GM19238 (cell line): ENCODE data around the gene KLK7.
"Not testable (repeated sequence)": the region's sequence is repeated elsewhere in the genome, so short reads cannot be mapped to it uniquely, and the experiment has no call there.

Source experiments
- DNase-seq: peaks from one replicate; pipeline ENCODE4 v3.0.0; 2011; ENCODE audit warnings: low spot score; ENCODE audit not compliant: insufficient read length

KLK7 gene

DNA sequence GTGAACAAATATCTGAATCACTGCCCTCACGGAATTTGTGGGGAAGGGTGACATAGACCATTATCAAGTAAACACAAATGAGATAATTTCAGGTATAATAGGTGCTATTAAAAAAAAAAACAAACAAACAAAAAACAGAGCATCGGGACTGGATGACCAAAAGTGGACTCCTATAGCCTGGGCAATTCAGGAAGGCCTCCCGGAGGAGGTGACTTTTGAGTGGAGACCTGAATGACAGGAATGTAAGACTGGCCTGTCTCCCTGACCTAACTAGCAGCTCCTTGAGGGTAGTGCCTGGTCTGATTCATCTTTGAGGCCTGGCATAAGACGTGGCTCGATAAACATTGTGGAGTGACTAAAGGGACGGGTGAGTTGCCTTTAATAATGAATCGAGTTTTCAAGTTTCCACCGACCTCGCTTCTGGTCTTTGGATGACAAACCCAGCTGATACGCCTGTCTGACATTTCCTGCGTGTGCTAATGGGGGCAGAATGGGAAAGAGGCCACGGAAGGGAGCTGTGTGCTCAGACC is 29.0 kb upstream of the KLK7 start:
- no peak for DNase-seq

DNA sequence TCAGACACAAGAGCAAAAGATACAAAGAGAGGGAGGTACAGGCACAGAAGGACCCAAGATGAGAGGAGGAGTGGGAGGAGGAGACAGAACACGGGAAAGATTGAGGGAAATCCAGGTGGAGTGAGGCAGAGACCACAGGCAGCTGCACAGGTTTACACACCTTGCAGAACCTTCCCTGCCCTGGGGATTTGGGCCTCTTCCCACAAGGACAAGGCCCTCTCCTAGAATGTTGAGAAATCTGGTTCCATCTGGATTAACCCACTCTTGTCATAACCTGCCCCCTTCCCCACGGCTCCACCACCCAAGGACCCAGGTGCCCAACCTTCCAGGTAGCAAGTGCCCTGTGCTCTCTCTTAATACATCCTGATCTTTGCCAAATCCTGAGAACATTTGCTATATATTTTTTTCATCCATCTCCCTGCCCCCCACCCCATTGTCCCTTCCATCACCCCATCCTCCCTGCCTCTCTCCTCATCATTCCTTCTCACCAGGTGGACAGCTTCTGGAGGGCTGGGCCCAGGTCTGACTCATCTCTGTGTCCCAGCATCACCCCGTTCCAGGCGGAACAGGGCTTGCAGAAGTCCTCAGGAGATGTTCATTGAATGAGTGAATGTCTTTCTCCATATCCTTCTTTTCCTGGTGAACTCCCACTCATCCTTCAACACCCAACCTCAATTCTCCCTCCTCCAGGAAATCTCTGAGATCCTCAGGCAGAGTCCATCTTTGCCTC is 26.5 kb upstream of the KLK7 start:
- DNase-seq, result no peak

DNA sequence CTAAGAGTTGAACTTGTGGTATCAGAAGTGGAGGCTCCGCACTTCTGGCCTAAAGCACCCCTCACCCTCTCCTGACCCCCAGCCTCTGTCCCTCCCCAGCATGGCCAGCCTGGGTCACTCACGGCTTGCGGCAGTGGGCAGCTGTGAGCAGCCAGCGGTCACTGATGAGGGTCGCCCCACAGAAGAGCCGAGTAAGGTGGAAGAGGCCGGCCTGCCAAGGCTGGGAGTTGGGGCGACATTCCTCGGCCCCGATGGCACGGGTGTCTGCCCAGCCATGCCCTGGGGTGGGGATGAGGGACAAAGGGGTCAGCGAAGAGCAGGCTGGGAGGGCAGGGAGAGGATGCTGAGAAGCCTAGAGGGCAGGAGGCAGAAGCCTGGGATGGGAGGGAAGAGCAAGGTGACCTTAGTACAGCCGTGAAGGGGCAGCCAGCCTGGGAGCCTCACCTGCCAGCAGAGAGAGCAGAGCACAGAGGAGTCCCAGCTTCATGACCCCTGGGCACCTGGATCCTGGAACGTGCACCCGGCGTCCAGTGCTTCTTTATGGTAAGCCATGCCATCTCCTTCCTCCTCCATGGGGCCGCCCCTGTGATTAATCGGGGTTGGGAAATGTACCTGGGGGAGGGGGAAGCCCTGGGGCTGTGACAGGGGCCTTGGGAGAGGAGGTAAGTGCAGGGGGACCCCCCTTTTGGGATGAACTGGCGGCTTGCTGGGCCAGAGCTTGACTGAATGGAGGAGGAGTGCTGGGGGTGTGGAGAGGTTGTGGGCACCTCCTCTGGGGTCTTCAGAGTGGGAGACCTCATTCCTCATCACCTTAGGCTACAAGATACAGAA is 25.6 kb upstream of the KLK7 start:
- no peak for DNase-seq

DNA sequence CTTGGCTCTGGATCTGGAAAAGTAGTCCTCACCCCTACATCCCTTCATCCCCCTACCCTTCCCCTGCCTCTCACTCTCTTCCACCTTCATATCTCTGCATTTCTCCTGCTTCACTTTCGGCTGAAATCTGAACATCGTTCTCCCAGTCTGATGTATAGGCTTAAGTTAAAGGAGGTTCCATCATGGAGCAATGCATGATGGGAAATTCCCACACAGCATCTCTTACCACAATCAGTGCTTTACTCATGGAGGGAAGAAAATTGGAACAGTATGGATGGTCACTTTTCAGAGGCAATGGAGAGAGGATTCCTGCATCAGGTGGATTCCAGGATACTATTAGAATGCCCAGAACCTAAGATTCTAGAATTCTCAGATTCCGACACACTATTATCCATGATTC is 23.8 kb upstream of the KLK7 start:
- no peak for DNase-seq

DNA sequence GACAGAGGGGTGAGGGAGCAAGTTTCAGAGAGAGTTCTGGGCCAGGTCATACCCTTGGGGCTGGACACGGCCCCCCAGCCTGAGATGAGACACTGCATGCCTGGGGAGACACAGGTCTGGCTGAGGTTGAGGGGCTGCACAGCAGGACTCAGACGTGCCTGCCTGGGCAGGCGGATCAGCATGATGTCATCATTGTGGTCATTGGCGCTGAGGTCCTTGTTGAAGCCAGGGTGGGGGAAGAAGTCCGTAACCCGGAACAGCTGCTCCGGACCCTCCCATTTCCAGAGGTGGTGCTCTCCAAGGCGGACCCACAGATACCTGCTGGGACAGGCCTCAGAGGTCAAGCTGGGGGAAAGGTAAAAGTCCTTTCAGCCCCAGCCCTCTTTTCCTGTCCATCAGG is 22.7 kb upstream of the KLK7 start:
- no peak for DNase-seq

DNA sequence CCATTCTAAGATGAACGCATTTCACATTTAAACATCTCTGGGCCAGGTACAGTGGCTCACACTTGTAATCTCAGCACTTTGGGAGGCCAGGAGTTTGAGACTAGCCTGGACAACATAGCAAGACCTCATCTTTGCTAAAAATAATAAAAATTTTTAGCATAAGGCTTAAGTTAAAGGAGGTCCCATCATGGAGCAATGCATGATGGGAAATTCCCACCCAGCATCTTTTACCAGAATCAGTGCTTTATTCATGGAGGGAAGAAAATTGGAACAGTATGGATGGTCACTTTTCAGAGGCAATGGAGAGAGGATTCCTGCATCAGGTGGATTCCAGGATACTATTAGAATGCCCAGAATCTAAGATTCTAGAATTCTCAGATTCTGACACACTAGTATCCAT is 21.5 kb upstream of the KLK7 start:
- DNase-seq, result no peak

DNA sequence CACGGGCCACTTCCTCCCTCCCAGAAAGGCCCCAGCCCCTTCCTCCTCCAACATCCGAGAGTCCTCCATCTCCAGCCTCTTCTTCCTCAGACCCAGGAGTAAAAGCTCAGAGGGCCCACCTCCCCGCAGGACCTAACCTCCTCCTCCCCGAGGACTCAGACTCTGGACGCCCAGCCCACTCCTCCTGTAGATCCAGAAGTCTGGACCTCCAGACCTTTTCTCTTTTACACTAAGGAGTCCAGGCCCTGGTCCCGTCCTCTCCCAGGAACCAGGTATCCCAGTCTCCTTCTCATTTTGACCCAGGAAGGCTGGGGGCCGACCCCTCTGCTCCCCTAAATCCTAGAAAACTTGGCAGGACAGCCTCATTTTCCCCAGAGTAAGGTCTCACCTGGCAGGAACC is 19.6 kb upstream of the KLK7 start:
- DNase-seq, result no peak

DNA sequence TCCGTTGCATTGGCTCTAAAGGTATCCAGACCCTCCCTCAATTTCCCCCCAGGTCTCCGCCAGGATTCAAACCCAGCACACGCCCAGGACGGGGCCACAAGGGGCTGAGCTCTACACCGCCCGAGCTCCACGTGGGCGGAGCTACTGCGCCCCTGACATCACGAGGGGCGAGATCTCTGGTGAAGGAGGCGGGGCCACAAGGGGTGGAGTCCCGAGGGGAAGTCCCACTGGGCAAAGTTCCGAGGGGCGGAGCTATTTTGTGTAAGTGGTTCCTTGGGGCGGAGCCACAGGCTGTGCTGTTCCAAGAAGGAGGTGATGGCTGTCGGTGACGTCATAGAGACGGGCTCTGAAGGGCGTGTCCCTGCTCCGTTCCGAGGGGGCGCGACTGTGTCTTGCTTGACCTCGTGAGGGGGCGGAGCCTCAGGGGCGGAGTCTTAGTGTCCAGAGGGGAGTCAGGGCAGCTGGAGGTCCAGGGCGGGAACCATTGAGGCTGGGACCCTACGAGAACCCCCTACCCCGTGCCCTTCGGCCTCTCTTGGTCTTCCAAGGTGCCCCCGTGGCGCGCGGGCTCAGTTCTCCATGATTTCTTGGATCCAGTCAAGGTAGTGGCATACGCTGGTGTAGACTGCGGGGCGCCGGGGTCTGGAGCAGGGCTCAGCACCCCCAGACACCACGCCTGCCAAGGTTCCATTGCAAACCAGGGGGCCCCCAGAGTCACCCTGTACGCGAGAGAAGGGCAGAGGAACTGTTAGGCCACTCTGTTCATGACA is 19.0 kb upstream of the KLK7 start:
- DNase-seq, result no peak

DNA sequence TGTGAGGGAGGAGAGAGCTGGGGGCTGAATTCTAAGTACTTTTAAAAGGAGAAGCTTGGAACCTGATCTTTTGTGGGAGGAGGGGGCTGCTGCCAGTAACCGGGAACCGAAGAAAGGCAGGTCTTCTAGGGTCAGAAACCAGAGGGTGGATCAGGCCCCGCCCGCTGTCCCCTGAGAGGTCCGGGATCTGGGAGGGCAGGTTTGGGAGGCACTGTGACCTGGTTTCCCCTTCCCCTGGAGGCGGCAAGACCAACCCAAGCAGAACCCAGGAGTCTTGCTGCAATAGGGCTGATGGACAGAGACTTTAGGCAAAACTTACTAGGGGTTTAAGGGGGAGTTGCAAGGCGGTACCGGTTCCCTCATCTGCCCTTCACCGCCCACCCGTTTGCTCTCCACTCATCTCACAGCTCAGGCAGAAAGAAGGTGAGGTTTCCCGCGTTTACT is 18.4 kb upstream of the KLK7 start:
- DNase-seq, result no peak

DNA sequence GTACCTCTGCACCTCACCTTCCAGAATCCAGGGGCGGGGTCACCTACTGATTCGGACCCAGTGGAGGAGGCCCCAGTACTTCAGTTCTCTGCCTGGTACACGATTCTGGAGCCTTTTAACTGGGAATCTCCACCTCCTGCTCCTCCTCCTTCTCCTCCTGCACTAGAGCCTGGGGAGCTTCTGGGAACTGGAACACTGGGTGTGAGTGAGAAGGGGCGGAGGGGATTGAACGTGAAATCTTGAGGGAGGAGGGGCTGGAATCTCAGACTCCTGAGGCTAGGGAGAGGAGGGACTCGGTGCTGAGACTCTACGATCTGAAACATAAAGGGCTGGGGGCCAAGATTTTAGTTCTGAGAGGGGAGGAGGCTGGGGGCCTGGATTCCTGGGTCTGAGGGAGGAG is 17.8 kb upstream of the KLK7 start, which contains the start of gene KLK8:
Gene KLK8, minus strand, starts transcription at position 90 of the 400 bp plus-strand sequence. CDS start 437 bp downstream, outside the sequence.
- DNase-seq, result no peak

DNA sequence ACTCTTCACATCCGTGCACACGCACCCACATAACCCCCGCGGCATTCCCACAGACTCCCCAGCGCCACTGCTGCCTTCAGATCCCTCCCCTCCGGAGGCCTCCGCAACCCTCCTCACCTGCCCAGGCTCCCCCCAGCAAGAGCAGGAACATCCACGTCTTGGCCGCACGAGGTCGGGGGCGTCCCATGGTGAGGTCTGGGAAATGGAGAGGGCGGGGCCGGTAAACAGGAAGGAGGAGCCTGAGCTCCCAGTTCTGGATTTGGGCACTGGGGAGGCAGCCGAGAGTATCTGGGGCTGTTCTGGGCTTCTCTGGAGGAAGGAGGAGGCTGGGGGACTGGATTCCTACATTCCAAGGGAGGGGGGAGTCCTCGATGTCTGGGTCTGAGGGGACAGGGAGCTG is 17.3 kb upstream of the KLK7 start:
- no peak for DNase-seq

DNA sequence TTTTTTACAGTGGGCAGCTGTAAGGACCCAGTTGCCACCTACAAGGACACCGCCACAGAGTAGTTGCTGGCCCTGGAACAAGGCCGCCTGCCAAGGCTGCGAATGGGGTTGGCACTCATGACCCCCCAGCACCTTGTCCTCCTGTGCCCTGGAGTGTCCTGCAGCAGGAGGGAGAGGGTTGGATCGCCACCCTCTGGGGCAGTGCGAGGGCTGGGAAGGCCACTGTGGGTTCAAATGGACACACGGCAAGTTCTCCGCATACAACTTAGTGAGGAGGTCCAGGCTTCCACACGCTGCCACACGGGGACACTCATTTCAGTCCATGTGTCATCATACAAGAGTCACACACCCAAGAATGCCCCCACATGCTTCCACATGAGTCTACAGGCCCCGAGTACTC is 16.7 kb upstream of the KLK7 start:
- DNase-seq, result no peak

DNA sequence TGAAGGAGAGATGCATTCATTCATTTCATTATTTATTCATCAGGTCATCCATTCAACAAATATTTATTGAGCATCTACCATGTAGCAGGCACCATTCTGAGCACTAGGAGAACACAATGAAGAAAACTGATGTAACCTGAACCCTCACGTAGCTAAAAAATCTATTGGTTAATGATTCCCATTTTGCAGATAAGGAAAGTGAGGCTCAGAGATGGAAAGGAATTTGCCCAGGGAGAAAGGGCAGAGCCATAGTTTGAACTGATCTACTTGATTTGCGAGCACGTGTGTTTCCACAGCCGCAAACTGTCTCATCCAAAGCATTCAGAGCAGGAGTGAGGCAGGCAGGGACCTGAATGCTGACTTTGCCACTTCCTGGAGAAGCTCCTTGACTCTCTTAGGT is 15.0 kb upstream of the KLK7 start:
- no peak for DNase-seq

DNA sequence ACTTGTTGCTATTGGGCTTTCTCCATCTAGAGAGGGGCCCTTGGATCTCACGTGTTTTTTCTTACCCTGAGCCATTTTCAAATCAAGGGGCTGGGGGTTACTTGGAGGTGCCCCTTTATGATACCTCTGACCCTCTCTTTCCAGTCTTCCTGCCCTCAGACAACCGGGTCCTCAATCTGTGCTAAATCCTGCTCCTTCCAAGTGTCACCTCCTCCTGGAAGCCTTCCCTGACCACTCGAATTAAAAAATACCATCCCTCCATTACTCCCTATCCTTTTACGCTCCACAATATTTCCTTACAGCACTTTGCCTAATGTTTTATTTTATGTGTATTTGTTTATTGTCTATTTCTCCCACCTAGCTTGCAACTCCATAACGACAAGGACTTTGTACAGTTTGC is 14.3 kb upstream of the KLK7 start:
- no peak for DNase-seq

DNA sequence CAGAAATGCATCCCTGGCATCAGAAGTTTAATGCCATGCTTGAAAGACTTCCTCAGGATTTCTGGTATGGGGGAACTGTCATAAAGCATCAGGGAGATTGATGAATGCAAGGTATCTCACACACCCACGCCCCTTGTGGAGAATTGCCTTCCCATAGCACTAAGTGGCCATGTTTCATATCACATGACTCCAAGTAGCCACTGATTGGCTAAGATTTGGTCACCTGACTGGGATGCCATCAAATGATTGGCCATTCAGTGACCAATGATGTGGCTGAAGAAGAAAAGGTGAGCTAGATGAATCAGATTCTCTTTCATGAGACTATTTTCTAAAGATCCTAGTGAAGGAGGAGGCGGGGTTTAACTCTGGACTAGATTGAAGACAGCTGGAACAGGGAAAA is 10.4 kb upstream of the KLK7 start:
- no peak for DNase-seq

DNA sequence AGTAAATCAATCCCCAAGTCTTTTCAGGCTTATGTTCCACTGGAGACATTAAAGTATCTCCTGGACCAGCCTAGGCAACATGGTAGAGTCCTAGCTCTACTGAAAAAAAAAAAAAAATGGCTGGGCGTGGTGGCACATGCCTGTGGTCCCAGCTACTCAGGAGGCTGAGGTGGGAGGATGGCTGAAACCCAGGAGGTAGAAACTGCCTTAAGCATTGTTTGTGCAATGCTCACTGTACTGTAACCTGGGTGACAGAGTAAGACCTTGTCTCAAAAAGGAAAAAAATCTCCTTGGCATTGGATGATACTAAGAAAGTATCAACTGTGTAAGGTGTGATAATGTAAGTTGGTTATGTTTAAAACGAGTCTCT is 8.9 kb upstream of the KLK7 start:
- DNase-seq, result no peak

DNA sequence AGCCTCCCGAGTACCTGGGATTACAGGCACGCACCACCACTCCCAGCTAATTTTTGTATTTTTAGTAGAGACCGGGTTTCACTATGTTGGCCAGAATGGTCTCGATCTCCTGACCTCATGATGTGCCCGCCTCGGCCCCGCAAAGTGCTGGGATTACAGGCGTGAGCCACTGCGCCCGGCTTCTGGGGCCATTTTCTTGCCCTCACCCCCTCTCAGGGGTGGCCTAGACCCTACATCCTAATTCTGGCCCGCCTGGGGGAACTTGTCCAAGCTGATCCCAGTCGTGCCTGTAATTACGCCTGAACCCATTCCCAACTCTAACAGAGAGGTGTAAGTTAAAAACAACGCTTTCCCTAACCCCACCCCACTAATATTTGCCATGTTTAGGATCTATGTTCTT is 699 bp upstream of the KLK7 start:
- not testable (repeated sequence) for DNase-seq

DNA sequence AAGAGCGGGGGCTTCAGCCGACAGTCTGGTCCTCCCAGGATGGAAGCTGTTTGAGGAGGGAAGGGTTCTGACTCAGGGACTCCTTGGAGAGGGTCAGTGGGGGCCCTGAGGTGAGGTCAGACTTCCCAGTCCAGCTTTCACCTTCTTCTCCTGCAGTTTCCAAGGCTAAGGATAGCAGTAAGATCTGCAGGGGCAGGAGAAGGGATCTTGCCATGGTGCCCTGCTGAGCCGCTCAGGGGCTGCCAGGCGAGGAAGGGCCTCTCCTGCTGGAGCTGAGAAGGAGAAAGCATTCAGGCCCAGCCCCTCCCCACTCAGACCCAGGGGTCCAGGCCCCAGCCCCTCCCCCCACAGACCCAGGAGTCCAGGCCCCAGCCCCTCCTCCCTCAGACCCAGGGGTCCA is 1.5 kb downstream of the KLK7 start:
- no peak for DNase-seq

DNA sequence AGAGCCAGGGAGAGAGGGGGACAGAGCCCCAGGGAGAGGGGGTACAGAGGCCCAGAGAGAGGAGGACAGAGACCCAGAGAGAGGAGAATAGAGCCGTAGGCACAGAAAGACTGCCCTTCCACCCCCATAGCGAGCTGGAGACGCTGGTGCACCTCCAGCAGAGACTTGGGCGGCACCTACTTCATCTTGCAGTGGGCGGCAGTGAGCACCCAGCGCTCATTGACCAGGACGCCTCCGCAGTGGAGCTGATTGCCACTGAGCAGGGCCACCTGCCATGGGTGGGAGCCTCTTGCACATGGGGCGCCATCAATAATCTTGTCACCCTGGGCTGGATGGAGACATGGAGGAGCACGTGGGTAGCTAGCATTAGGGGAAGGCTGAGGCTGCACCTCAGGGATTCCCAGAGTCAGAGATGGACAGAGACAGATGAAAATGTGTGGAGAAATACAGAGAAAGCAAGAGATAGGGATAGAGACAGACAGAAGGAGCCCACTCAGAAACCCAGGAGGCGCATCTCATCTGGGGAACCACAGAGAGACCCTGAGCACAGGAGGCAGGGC is 2.0 kb downstream of the KLK7 start:
- no peak for DNase-seq

DNA sequence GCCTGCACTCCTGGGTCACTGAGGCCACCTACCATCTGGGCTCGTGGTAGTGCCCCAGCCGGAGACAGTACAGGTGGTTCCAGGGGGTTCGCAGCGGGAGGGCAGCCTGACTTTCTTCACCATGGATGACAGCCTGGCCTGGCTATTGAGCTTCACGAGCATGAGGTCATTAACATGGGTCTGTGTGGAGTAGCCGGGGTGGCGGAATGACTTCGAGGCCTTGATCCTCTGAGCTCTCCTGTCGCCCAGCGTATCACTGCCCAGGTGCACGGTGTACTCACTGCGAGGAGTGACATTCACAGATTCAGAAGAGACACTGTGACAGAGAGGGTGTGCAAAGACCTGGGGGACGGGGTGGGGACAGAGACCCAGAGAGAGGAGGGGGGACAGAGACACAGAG is 3.5 kb downstream of the KLK7 start:
- no peak for DNase-seq

DNA sequence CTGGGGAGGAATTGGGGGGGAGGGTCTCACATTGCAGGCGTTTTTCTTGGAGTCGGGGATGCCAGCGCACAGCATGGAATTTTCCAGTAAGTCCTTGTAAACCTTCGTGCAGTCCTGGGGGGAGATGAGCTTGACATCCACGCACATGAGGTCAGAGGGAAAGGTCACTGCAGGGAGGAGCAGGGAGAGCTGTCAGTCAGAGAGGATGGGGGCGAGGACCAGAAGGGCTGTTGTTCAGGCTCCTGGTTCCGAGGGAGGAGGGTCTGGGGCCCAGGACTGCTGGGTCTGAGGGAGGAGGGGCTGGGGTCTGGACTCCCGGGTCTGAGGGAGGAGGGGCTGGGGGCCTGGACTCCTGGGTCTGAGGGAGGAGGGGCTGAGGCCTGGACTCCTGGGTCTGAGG is 4.0 kb downstream of the KLK7 start:
- no peak for DNase-seq
